ENCODE measurements around the gene SPATA18. TPM values are rescaled to one million over a fixed set of nuclear protein-coding genes. Genes with fewer than 3 reads are reported as not detected.

Gene SPATA18
- total RNA-seq, 1 experiment from 2014 or later: 0.47 TPM

- peaks cover 26% of the 10 kb centered on the region for H3K27me3 ChIP-seq (ENCODE audit: insufficient read depth, low read length)
- no peak overlapping the region for H3K4me2 ChIP-seq (ENCODE audit: low read length)
- H3K36me3 ChIP-seq (ENCODE audit: control insufficient read depth in 1 of 2, insufficient read depth in 2 of 2, low read length in 2 of 2): no peaks in the 10 kb centered on the region
- H3K9ac ChIP-seq (ENCODE audit: low read length): no peak overlapping the region
- intact Hi-C loops (cut with micrococcal nuclease): no loop called here
- TF ChIP-seq JUND (IDR thresholded peaks at IDR 0.05) (no peak), CBX3 (IDR thresholded peaks at IDR 0.05; ENCODE audit: low read depth) (no peak), TCF7L2 (IDR thresholded peaks at IDR 0.05; ENCODE audit: borderline replicate concordance, extremely low read depth, insufficient read depth, insufficient read length) (no peak), SP1 (IDR thresholded peaks at IDR 0.05; ENCODE audit: low read depth) (no peak), ZBTB33 (IDR thresholded peaks at IDR 0.05; ENCODE audit: extremely low read depth, insufficient replicate concordance, low read length) (no peak), ELF1 (IDR thresholded peaks at IDR 0.05; ENCODE audit: borderline replicate concordance, low read depth) (no peak), SIN3A (IDR thresholded peaks at IDR 0.05; ENCODE audit: low read depth) (no peak), MAX (IDR thresholded peaks at IDR 0.05) (no peak), CTCF (IDR thresholded peaks at IDR 0.05 in 2 of 3, conservative IDR thresholded peaks at IDR 0.05 in 1 of 3; ENCODE audit: borderline replicate concordance in 1 of 3, insufficient read depth in 1 of 3, low read depth in 2 of 3, low read length in 2 of 3) (no peak), EGR1 (IDR thresholded peaks at IDR 0.05; ENCODE audit: low read depth) (no peak)
- TF ChIP-seq, protein P1, sequence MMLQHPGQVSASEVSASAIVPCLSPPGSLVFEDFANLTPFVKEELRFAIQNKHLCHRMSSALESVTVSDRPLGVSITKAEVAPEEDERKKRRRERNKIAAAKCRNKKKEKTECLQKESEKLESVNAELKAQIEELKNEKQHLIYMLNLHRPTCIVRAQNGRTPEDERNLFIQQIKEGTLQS (IDR thresholded peaks at IDR 0.05): no peak
- no peaks in the 10 kb centered on the region for H3K9me2 ChIP-seq (ENCODE audit: insufficient read depth)
- H3K4me3 ChIP-seq (replicated peaks in 1 of 2; ENCODE audit: low read depth in 1 of 2, low read length in 2 of 2): no peak overlapping the region
- BruUV-seq (replicated peaks): no TSS peak
- no peak for ATAC-seq
- H3K9me3 ChIP-seq (ENCODE audit: control insufficient read depth in 1 of 2, insufficient read depth in 1 of 2, low read depth in 1 of 2, low read length in 2 of 2): no peaks in the 10 kb centered on the region
- no peaks in the 10 kb centered on the region for H4K20me1 ChIP-seq (ENCODE audit: insufficient read depth)
- H2AFZ ChIP-seq (ENCODE audit: low read depth, low read length, poor library complexity, severe bottlenecking): no peak overlapping the region
- ChIA-PET RAD21 (ENCODE audit: low non-redundant PET in 1 of 2, low total read pairs in 2 of 2, uncharacterized antibody in 2 of 2, unreplicated experiment in 2 of 2) (no interaction called here), CTCF (interaction anchor here (0.5 kb wide), 1 partner anchor 30 kb away, joined by 5 read pairs; no protein-coding TSS in a partner anchor), POLR2A (no interaction called here)
- H3K4me1 ChIP-seq (ENCODE audit: control insufficient read depth in 1 of 2, insufficient read depth in 2 of 2, low read length in 2 of 2): no peaks in the 10 kb centered on the region; a peak in 1 of 4 replicates
- DNase-seq (ENCODE audit: low read depth, low spot score): no peak
- no peak overlapping the region for H3K27ac ChIP-seq (ENCODE audit: low read depth, low read length)
- no peaks in the 10 kb centered on the region for H3K79me2 ChIP-seq (ENCODE audit: insufficient read depth, low read length)
Observed at GRCh38 chr4:52054254-52054653, 3.1 kb downstream of the SPATA18 start.
